D721Med (cell line): ENCODE results near the gene ARHGAP26.

Experiments
- DNase-seq: peaks from one replicate; pipeline ENCODE4 v3.0.0; 2011; ENCODE audit warnings: low spot score; ENCODE audit not compliant: insufficient read length
- FAIRE-seq: peaks from 2 replicates; lab custom pipeline; 2011; peaks lifted over from hg19 to GRCh38; lab: Jason Lieb, UNC
- CTCF ChIP-seq: IDR thresholded peaks from 2 replicates; pipeline ENCODE4 v1.5.1; 2012; ENCODE audit warnings: mild to moderate bottlenecking, control low read depth; ENCODE audit not compliant: insufficient read depth; ENCODE audit errors: missing control alignments

ARHGAP26 gene

GRCh38 chr5:143147902-143148301 lies 377.7 kb downstream of the ARHGAP26 start:
- TF ChIP-seq CTCF, result no peak
- FAIRE-seq (no peak), DNase-seq (no peak)

- DNase-seq (no peak), FAIRE-seq (no peak)
- TF ChIP-seq CTCF, result no peak
These were observed 378.6 kb downstream of the ARHGAP26 start for GRCh38 chr5:143148771-143149170.

GRCh38 chr5:143149759-143150158 lies 379.6 kb downstream of the ARHGAP26 start:
- FAIRE-seq, result no peak
- DNase-seq, result no peak
- no peak for TF ChIP-seq CTCF

- no peak for TF ChIP-seq CTCF
- FAIRE-seq (no peak), DNase-seq (no peak)
These were observed 381.0 kb downstream of the ARHGAP26 start for GRCh38 chr5:143151056-143151700.

- FAIRE-seq (no peak), DNase-seq (no peak)
- TF ChIP-seq CTCF, result no peak
These were observed 382.3 kb downstream of the ARHGAP26 start for GRCh38 chr5:143152445-143152844.

- TF ChIP-seq CTCF, result no peak
- DNase-seq (no peak), FAIRE-seq (no peak)
These were observed 383.3 kb downstream of the ARHGAP26 start for GRCh38 chr5:143153332-143154119.
